ENCODE measurements around the gene HTR6.

DNA sequence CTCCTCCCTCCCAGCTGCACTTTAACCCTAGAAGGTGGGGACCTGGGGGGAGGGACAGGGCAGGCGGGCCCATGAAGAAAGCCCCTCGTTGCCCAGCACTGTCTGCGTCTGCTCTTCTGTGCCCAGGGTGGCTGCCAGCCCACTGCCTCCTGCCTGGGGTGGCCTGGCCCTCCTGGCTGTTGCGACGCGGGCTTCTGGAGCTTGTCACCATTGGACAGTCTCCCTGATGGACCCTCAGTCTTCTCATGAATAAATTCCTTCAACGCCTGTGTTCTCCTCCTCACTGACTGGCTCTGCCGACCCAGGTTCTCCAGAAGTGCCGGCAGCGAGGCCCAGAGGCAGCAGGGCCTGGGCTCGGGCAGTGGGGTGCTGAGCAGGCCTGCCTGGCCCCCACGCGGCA, 6.5 kb upstream of the HTR6 start:
- TF ChIP-seq, protein P1, sequence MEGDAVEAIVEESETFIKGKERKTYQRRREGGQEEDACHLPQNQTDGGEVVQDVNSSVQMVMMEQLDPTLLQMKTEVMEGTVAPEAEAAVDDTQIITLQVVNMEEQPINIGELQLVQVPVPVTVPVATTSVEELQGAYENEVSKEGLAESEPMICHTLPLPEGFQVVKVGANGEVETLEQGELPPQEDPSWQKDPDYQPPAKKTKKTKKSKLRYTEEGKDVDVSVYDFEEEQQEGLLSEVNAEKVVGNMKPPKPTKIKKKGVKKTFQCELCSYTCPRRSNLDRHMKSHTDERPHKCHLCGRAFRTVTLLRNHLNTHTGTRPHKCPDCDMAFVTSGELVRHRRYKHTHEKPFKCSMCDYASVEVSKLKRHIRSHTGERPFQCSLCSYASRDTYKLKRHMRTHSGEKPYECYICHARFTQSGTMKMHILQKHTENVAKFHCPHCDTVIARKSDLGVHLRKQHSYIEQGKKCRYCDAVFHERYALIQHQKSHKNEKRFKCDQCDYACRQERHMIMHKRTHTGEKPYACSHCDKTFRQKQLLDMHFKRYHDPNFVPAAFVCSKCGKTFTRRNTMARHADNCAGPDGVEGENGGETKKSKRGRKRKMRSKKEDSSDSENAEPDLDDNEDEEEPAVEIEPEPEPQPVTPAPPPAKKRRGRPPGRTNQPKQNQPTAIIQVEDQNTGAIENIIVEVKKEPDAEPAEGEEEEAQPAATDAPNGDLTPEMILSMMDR (IDR thresholded peaks at IDR 0.05), result no peak
- TF ChIP-seq POLR2A (IDR thresholded peaks at IDR 0.05; ENCODE audit: low read depth) (no peak), POLR2AphosphoS5 (IDR thresholded peaks at IDR 0.05) (no peak)

All from esophagus muscularis mucosa (tissue), 3 donors.